ENCODE measurements around the gene AOC2. TPM values are rescaled to one million over a fixed set of nuclear protein-coding genes. Genes with fewer than 3 reads are reported as not detected.

The AOC2 gene
- total and polyA plus RNA-seq, 8 donors, result 1.7 to 3.1 (median 2.6) TPM

Small RNAs within 50 kb of the gene (microRNA-seq; reads per million reads assigned to microRNA genes)
- gene MIR6781, result 0 to 0.41 reads per million in 2 donors

Other genes with a start within 250 kb of the AOC2 start
- gene RETREG3, start 235.2 kb upstream of the AOC2 start, total RNA-seq, result 10 to 100 TPM; 59.9 to 75.5 TPM
- 10 to 100 TPM; 50.6 to 67.2 (median 59.9) TPM for gene RETREG3, start 235.2 kb upstream of the AOC2 start, polyA plus RNA-seq (ENCODE audit: insufficient read length in 6 of 6)
- gene TUBG1, start 234.9 kb upstream of the AOC2 start, total RNA-seq, result 10 to 100 TPM; 42.6 to 63.2 TPM
- 10 to 100 TPM; 31.5 to 42.4 (median 37.2) TPM for gene TUBG1, start 234.9 kb upstream of the AOC2 start, polyA plus RNA-seq (ENCODE audit: insufficient read length in 6 of 6)
- gene TUBG2, start 185.3 kb upstream of the AOC2 start, total RNA-seq, result 10 to 100 TPM; 13.1 to 19.5 TPM
- 10 to 100 TPM; 25.3 to 40.2 (median 32.5) TPM for gene TUBG2, start 185.3 kb upstream of the AOC2 start, polyA plus RNA-seq (ENCODE audit: insufficient read length in 6 of 6)
- gene PLEKHH3, start 167.6 kb upstream of the AOC2 start, total RNA-seq, result 10 to 100 TPM; 22.5 to 34.2 TPM
- gene PLEKHH3, start 167.6 kb upstream of the AOC2 start, polyA plus RNA-seq (ENCODE audit: insufficient read length in 6 of 6), result 10 to 100 TPM; 28.2 to 55.5 (median 36.3) TPM
- gene CCR10, start 162.7 kb upstream of the AOC2 start, total RNA-seq, result 1 to 10 TPM in 1 of 2 donors, under 1 TPM in 1; 0.55 to 1.2 TPM
- gene CCR10, start 162.7 kb upstream of the AOC2 start, polyA plus RNA-seq (ENCODE audit: insufficient read length in 6 of 6), result 1 to 10 TPM; 1.1 to 2.0 (median 1.6) TPM
- 10 to 100 TPM; 11.7 to 15.1 TPM for gene CNTNAP1, start 162.0 kb upstream of the AOC2 start, total RNA-seq
- 10 to 100 TPM in 3 of 6 donors, 1 to 10 TPM in 3; 7.3 to 15.6 (median 10.3) TPM for gene CNTNAP1, start 162.0 kb upstream of the AOC2 start, polyA plus RNA-seq (ENCODE audit: insufficient read length in 6 of 6)
- gene EZH1, start 99.5 kb upstream of the AOC2 start, total RNA-seq, result 10 to 100 TPM; 31.5 to 43.2 TPM
- 10 to 100 TPM; 32.4 to 45.9 (median 36.8) TPM for gene EZH1, start 99.5 kb upstream of the AOC2 start, polyA plus RNA-seq (ENCODE audit: insufficient read length in 6 of 6)
- 10 to 100 TPM; 76.1 to 95.4 TPM for gene RAMP2, start 83.4 kb upstream of the AOC2 start, total RNA-seq
- gene RAMP2, start 83.4 kb upstream of the AOC2 start, polyA plus RNA-seq (ENCODE audit: insufficient read length in 6 of 6), result 100 to 1,000 TPM; 153 to 213 (median 182) TPM
- gene VPS25, start 71.1 kb upstream of the AOC2 start, total RNA-seq, result 10 to 100 TPM; 54.8 to 55.3 TPM
- gene VPS25, start 71.1 kb upstream of the AOC2 start, polyA plus RNA-seq (ENCODE audit: insufficient read length in 6 of 6), result 10 to 100 TPM; 62.1 to 72.7 (median 69.0) TPM
- under 1 TPM in 1 of 2 donors, not detected in 1; 0.21 TPM for gene WNK4, start 64.0 kb upstream of the AOC2 start, total RNA-seq
- gene WNK4, start 64.0 kb upstream of the AOC2 start, polyA plus RNA-seq (ENCODE audit: insufficient read length in 6 of 6), result 1 to 10 TPM in 5 of 6 donors, under 1 TPM in 1; 0.60 to 2.5 (median 1.9) TPM
- gene COA3, start 45.9 kb upstream of the AOC2 start, total RNA-seq, result 10 to 100 TPM; 59.1 to 83.1 TPM
- 10 to 100 TPM; 87.2 to 96.2 (median 91.4) TPM for gene COA3, start 45.9 kb upstream of the AOC2 start, polyA plus RNA-seq (ENCODE audit: insufficient read length in 6 of 6)
- gene CNTD1, start 45.7 kb upstream of the AOC2 start, total RNA-seq, result 1 to 10 TPM in 1 of 2 donors, not detected in 1; 1.5 TPM
- gene CNTD1, start 45.7 kb upstream of the AOC2 start, polyA plus RNA-seq (ENCODE audit: insufficient read length in 6 of 6), result 1 to 10 TPM; 1.8 to 3.4 (median 2.6) TPM
- gene BECN1, start 20.3 kb upstream of the AOC2 start, total RNA-seq, result 10 to 100 TPM; 63.8 to 82.6 TPM
- gene BECN1, start 20.3 kb upstream of the AOC2 start, polyA plus RNA-seq (ENCODE audit: insufficient read length in 6 of 6), result 10 to 100 TPM; 65.0 to 77.0 (median 69.8) TPM
- 100 to 1,000 TPM in 1 of 2 donors, 10 to 100 TPM in 1; 95.7 to 131 TPM for gene PSME3, start 11.2 kb upstream of the AOC2 start, total RNA-seq
- 10 to 100 TPM; 66.2 to 92.9 (median 78.0) TPM for gene PSME3, start 11.2 kb upstream of the AOC2 start, polyA plus RNA-seq (ENCODE audit: insufficient read length in 6 of 6)
- gene AOC3, start 6.6 kb downstream of the AOC2 start, total RNA-seq, result 100 to 1,000 TPM in 1 of 2 donors, 10 to 100 TPM in 1; 56.6 to 155 TPM
- gene AOC3, start 6.6 kb downstream of the AOC2 start, polyA plus RNA-seq (ENCODE audit: insufficient read length in 6 of 6), result 100 to 1,000 TPM; 149 to 186 (median 159) TPM
- not detected for gene G6PC1, start 56.2 kb downstream of the AOC2 start, total RNA-seq
- under 1 TPM in 3 of 6 donors, not detected in 3; 0.06 to 0.17 (median 0.10) TPM for gene G6PC1, start 56.2 kb downstream of the AOC2 start, polyA plus RNA-seq (ENCODE audit: insufficient read length in 6 of 6)
- 10 to 100 TPM; 27.5 to 34.7 TPM for gene AARSD1, start 119.9 kb downstream of the AOC2 start, total RNA-seq
- 10 to 100 TPM; 66.9 to 91.8 (median 73.2) TPM for gene AARSD1, start 119.9 kb downstream of the AOC2 start, polyA plus RNA-seq (ENCODE audit: insufficient read length in 6 of 6)
- under 1 TPM; 0.26 to 0.65 TPM for gene PTGES3L, start 135.5 kb downstream of the AOC2 start, total RNA-seq
- gene PTGES3L, start 135.5 kb downstream of the AOC2 start, polyA plus RNA-seq (ENCODE audit: insufficient read length in 6 of 6), result 1 to 10 TPM; 1.7 to 3.6 (median 2.3) TPM
- gene RUNDC1, start 136.0 kb downstream of the AOC2 start, total RNA-seq, result 10 to 100 TPM; 14.9 to 16.9 TPM
- gene RUNDC1, start 136.0 kb downstream of the AOC2 start, polyA plus RNA-seq (ENCODE audit: insufficient read length in 6 of 6), result 10 to 100 TPM; 10.3 to 13.4 (median 12.1) TPM
- gene RPL27, start 153.8 kb downstream of the AOC2 start, total RNA-seq, result 100 to 1,000 TPM; 842 to 909 TPM
- 1,000 to 10,000 TPM; 1,562 to 1,820 (median 1,675) TPM for gene RPL27, start 153.8 kb downstream of the AOC2 start, polyA plus RNA-seq (ENCODE audit: insufficient read length in 6 of 6)
- gene IFI35, start 162.2 kb downstream of the AOC2 start, total RNA-seq, result 10 to 100 TPM; 39.0 to 41.5 TPM
- 10 to 100 TPM; 17.5 to 20.7 (median 18.5) TPM for gene IFI35, start 162.2 kb downstream of the AOC2 start, polyA plus RNA-seq (ENCODE audit: insufficient read length in 6 of 6)
- gene VAT1, start 177.8 kb downstream of the AOC2 start, total RNA-seq, result 100 to 1,000 TPM; 228 to 257 TPM
- 100 to 1,000 TPM; 116 to 154 (median 130) TPM for gene VAT1, start 177.8 kb downstream of the AOC2 start, polyA plus RNA-seq (ENCODE audit: insufficient read length in 6 of 6)
- gene RND2, start 180.7 kb downstream of the AOC2 start, total RNA-seq, result 1 to 10 TPM in 1 of 2 donors, under 1 TPM in 1; 0.73 to 1.2 TPM
- 1 to 10 TPM; 1.6 to 2.0 (median 1.8) TPM for gene RND2, start 180.7 kb downstream of the AOC2 start, polyA plus RNA-seq (ENCODE audit: insufficient read length in 6 of 6)